Ectodermal cell (in vitro differentiated cells): ENCODE measurements around the gene HTR4. TPM values are rescaled to one million over a fixed set of nuclear protein-coding genes. Genes with fewer than 3 reads are reported as not detected.

Experiments used
- H3K27ac ChIP-seq: 2 replicates; pipeline ENCODE4 v1.7.0; 2013; ENCODE audit warnings: mild to moderate bottlenecking, low read depth, low read length; ENCODE audit not compliant: insufficient read depth, poor library complexity, severe bottlenecking
- H3K27me3 ChIP-seq: 2 replicates; pipeline ENCODE4 v1.7.0; 2013; ENCODE audit warnings: mild to moderate bottlenecking, low read length; ENCODE audit not compliant: insufficient read depth, control insufficient read depth, poor library complexity, severe bottlenecking
- H3K36me3 ChIP-seq: one replicate; pipeline ENCODE4 v1.7.0; 2013; ENCODE audit warnings: low read length; ENCODE audit not compliant: control insufficient read depth, insufficient read depth
- H3K4me1 ChIP-seq: one replicate; pipeline ENCODE4 v1.7.0; 2013; ENCODE audit warnings: low read length; ENCODE audit not compliant: control insufficient read depth, insufficient read depth
- H3K4me3 ChIP-seq: 2 replicates; pipeline ENCODE4 v1.7.0; 2013; ENCODE audit warnings: low read depth, low read length, control low read depth; ENCODE audit not compliant: insufficient read depth
- H3K9me3 ChIP-seq: 2 replicates; pipeline ENCODE4 v1.7.0; 2013; ENCODE audit warnings: mild to moderate bottlenecking, low read length, moderate library complexity; ENCODE audit not compliant: control insufficient read depth
- WGBS, 2 experiments: methylation state at CpG; one replicate each; pipeline ENCODE4 v1.1.7; 2013; ENCODE audit warnings: missing lambda C conversion rate in 2 of 2; 5-methylcytosine and 5-hydroxymethylcytosine counted together
- polyA plus RNA-seq, 4 experiments: library from polyadenylated mRNA; stranded (reverse); fragments of 50-300 nt; gene quantifications; one replicate each; pipeline ENCODE4 v1.2.3, GENCODE V29; 2013

HTR4 gene
- polyA plus RNA-seq (2013, experiment 1 of 4): not detected
- not detected for polyA plus RNA-seq (2013, experiment 2 of 4)
- not detected for polyA plus RNA-seq (2013, experiment 3 of 4)
- not detected for polyA plus RNA-seq (2013, experiment 4 of 4)

GRCh38 chr5:148653836-148654781 lies at the start of gene HTR4:
Gene HTR4, minus strand, starts transcription at chr5:148654527. Its CDS starts 17,513 bp downstream, at chr5:148637014.
- Histone ChIP-seq H3K4me3 (peak within 1 kb of the TSS; percentile 27), H3K9me3 (no peaks in the 10 kb centered on the region), H3K4me1 (no peaks in the 10 kb centered on the region), H3K27ac (no peak within 1 kb of the TSS), H3K36me3 (no peaks in the 10 kb centered on the region), H3K27me3 (peaks cover 61% of the 10 kb centered on the region)
- 9% methylated on average over 72 of the region's 72 CpGs for WGBS, 2 experiments

- Histone ChIP-seq H3K4me1 (no peaks in the 10 kb centered on the region), H3K27ac (no peak overlapping the region), H3K36me3 (no peaks in the 10 kb centered on the region), H3K27me3 (no peaks in the 10 kb centered on the region), H3K4me3 (no peak overlapping the region), H3K9me3 (no peaks in the 10 kb centered on the region)
These were observed 47.8 kb upstream of the HTR4 start for GRCh38 chr5:148702019-148702596.

GRCh38 chr5:148699028-148699427 lies 44.7 kb upstream of the HTR4 start:
- Histone ChIP-seq H3K36me3 (no peaks in the 10 kb centered on the region), H3K27me3 (no peaks in the 10 kb centered on the region), H3K4me3 (no peak overlapping the region), H3K27ac (no peak overlapping the region), H3K4me1 (no peaks in the 10 kb centered on the region), H3K9me3 (no peaks in the 10 kb centered on the region)
- WGBS, 2 experiments: 90% methylated on average over 2 of the region's 3 CpGs; no CpG with 5 or more reads in 1 of the 2 experiments

GRCh38 chr5:148697809-148698196 lies 43.5 kb upstream of the HTR4 start:
- no peak overlapping the region for H3K27ac ChIP-seq
- H3K4me3 ChIP-seq: no peak overlapping the region
- H3K27me3 ChIP-seq: no peaks in the 10 kb centered on the region
- no peaks in the 10 kb centered on the region for H3K9me3 ChIP-seq
- H3K4me1 ChIP-seq: no peaks in the 10 kb centered on the region
- 82 to 86% methylated on average over 2 of the region's 2 CpGs for WGBS, 2 experiments
- H3K36me3 ChIP-seq: no peaks in the 10 kb centered on the region

- Histone ChIP-seq H3K27me3 (no peaks in the 10 kb centered on the region), H3K9me3 (no peaks in the 10 kb centered on the region), H3K4me3 (no peak overlapping the region), H3K4me1 (no peaks in the 10 kb centered on the region), H3K27ac (no peak overlapping the region), H3K36me3 (no peaks in the 10 kb centered on the region)
- WGBS, 2 experiments: 89 to 90% methylated on average over 6 of the region's 6 CpGs
These were observed 43.0 kb upstream of the HTR4 start for GRCh38 chr5:148697180-148697808.

GRCh38 chr5:148696187-148697036 lies 42.1 kb upstream of the HTR4 start:
- no peaks in the 10 kb centered on the region for H3K9me3 ChIP-seq
- WGBS, 2 experiments: 92 to 97% methylated on average over 3 of the region's 3 CpGs
- H3K36me3 ChIP-seq: no peaks in the 10 kb centered on the region
- no peaks in the 10 kb centered on the region for H3K27me3 ChIP-seq
- no peaks in the 10 kb centered on the region for H3K4me1 ChIP-seq
- H3K27ac ChIP-seq: no peak overlapping the region
- no peak overlapping the region for H3K4me3 ChIP-seq

GRCh38 chr5:148690945-148691344 lies 36.6 kb upstream of the HTR4 start:
- no peaks in the 10 kb centered on the region for H3K4me1 ChIP-seq
- no CpG with 5 or more reads among the region's 1 CpG for WGBS, 2 experiments
- no peak overlapping the region for H3K27ac ChIP-seq
- H3K36me3 ChIP-seq: no peaks in the 10 kb centered on the region
- H3K27me3 ChIP-seq: no peaks in the 10 kb centered on the region
- H3K4me3 ChIP-seq: no peak overlapping the region
- H3K9me3 ChIP-seq: no peaks in the 10 kb centered on the region

GRCh38 chr5:148688787-148689186 lies 34.5 kb upstream of the HTR4 start:
- Histone ChIP-seq H3K27ac (no peak overlapping the region), H3K4me1 (no peaks in the 10 kb centered on the region), H3K36me3 (no peaks in the 10 kb centered on the region), H3K4me3 (no peak overlapping the region), H3K27me3 (no peaks in the 10 kb centered on the region), H3K9me3 (no peaks in the 10 kb centered on the region)

- WGBS, 2 experiments: 90% methylated on average over 2 of the region's 2 CpGs; no CpG with 5 or more reads in 1 of the 2 experiments
- Histone ChIP-seq H3K4me3 (no peak overlapping the region), H3K27me3 (no peaks in the 10 kb centered on the region), H3K27ac (no peak overlapping the region), H3K9me3 (no peaks in the 10 kb centered on the region), H3K4me1 (no peaks in the 10 kb centered on the region), H3K36me3 (no peaks in the 10 kb centered on the region)
These were observed 33.5 kb upstream of the HTR4 start for GRCh38 chr5:148687871-148688270.
